Measurements from ENCODE around the gene CAPG.

CAPG gene

GRCh38 chr2:85445316-85446295 is 35.4 kb upstream of the CAPG start:
- no peak for TF ChIP-seq GATA3 (IDR thresholded peaks at IDR 0.05; ENCODE audit: low read depth, low read length)
- TF ChIP-seq GATA2 (IDR thresholded peaks at IDR 0.05; ENCODE audit: low read depth, low read length): 0 out of 2 replicates have a peak, but pooled peaks have one; percentile 14

- TF ChIP-seq GATA3 (IDR thresholded peaks at IDR 0.05; ENCODE audit: low read depth, low read length) (no peak), GATA2 (IDR thresholded peaks at IDR 0.05; ENCODE audit: low read depth, low read length) (no peak)
These were observed 34.5 kb upstream of the CAPG start for GRCh38 chr2:85444629-85445172.

GRCh38 chr2:85441864-85442263 is 31.7 kb upstream of the CAPG start:
- TF ChIP-seq GATA3 (IDR thresholded peaks at IDR 0.05; ENCODE audit: low read depth, low read length): no peak
- no peak for TF ChIP-seq GATA2 (IDR thresholded peaks at IDR 0.05; ENCODE audit: low read depth, low read length)

- TF ChIP-seq GATA3 (IDR thresholded peaks at IDR 0.05; ENCODE audit: low read depth, low read length) (no peak), GATA2 (IDR thresholded peaks at IDR 0.05; ENCODE audit: low read depth, low read length) (no peak)
These were observed 30.6 kb upstream of the CAPG start for GRCh38 chr2:85440729-85441128.

- TF ChIP-seq GATA2 (IDR thresholded peaks at IDR 0.05; ENCODE audit: low read depth, low read length) (no peak), GATA3 (IDR thresholded peaks at IDR 0.05; ENCODE audit: low read depth, low read length) (no peak)
These were observed 29.8 kb upstream of the CAPG start for GRCh38 chr2:85439986-85440385.

DNA sequence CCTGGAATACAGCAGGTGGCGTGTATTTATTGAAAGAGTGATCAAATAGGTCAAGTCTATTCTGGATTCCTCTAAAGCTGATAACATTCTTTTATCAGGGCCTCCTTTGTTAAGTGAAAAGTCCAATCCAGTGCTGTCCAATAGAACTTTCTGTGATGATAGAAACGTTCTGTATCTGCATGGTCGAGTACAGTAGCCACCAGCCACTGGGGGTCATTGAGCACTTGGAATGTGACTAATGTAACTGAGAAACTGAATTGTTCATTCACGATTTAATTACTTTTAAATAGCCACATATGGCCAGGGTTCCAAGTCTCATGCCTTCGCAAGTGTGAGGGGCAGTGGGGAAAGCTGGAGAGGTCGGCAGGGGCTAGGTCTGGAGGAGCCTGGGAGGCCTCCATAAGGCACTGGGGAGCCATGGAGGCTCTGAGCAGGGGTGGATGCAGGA is 28.9 kb upstream of the CAPG start:
- TF ChIP-seq GATA3 (IDR thresholded peaks at IDR 0.05; ENCODE audit: low read depth, low read length) (no peak), GATA2 (IDR thresholded peaks at IDR 0.05; ENCODE audit: low read depth, low read length) (no peak)

DNA sequence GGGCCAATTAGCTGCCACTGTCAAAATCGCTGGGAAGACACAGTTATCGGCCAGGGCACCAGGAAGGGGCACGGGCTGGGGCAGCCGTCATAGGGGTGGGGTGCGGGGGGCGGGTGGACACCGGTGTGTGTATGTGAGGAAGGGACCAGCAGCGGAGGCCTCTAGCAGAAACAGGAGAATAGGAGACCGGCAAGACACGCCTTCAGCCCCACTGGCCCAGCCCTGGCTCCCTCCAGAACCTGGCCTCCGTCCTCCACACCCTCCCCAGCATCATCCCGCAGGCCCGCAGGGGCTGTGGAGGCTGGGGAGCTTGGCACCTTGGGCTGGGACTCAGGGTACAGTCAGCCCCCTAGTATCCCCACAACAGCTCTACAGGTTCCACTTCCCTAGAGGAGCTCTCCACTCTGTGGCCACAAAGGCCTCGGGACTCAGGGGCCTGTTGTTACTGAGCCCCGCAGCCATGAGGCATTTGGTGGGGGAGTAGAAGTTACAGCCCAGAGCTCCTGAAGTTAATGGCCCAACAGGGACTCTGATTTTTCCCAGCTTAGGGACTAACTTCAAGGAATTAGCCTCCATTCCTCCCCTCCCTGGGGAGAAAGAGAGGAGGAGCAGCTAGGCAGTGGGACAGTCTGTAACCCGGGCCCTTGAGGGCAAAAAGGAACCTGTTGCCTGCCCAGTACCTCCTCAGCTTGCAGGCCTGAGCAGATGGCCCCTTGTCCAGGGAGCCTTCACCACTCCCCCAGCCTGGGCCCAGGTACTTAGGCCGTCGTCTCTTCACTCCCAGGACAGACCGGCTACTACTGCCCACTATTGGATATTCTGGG is 28.2 kb upstream of the CAPG start:
- no peak for TF ChIP-seq GATA2 (IDR thresholded peaks at IDR 0.05; ENCODE audit: low read depth, low read length)
- TF ChIP-seq GATA3 (IDR thresholded peaks at IDR 0.05; ENCODE audit: low read depth, low read length): no peak

- no peak for TF ChIP-seq GATA2 (IDR thresholded peaks at IDR 0.05; ENCODE audit: low read depth, low read length)
- no peak for TF ChIP-seq GATA3 (IDR thresholded peaks at IDR 0.05; ENCODE audit: low read depth, low read length)
These were observed 27.5 kb upstream of the CAPG start for GRCh38 chr2:85437488-85438200.

- TF ChIP-seq GATA3 (IDR thresholded peaks at IDR 0.05; ENCODE audit: low read depth, low read length): no peak
- TF ChIP-seq GATA2 (IDR thresholded peaks at IDR 0.05; ENCODE audit: low read depth, low read length): no peak
These were observed 26.8 kb upstream of the CAPG start for GRCh38 chr2:85436836-85437487.

- no peak for TF ChIP-seq GATA2 (IDR thresholded peaks at IDR 0.05; ENCODE audit: low read depth, low read length)
These were observed 26.0 kb upstream of the CAPG start for GRCh38 chr2:85435981-85436835.

- TF ChIP-seq GATA2 (IDR thresholded peaks at IDR 0.05; ENCODE audit: low read depth, low read length): no peak
- no peak for TF ChIP-seq GATA3 (IDR thresholded peaks at IDR 0.05; ENCODE audit: low read depth, low read length)
These were observed 25.2 kb upstream of the CAPG start for GRCh38 chr2:85435220-85435958.

- no peak for TF ChIP-seq GATA3 (IDR thresholded peaks at IDR 0.05; ENCODE audit: low read depth, low read length)
- TF ChIP-seq GATA2 (IDR thresholded peaks at IDR 0.05; ENCODE audit: low read depth, low read length): no peak
These were observed 24.5 kb upstream of the CAPG start for GRCh38 chr2:85434696-85435095.
